Stimulated activated CD4-positive, alpha-beta T cell treated with anti-CD3 and anti-CD28 coated beads, TNF-alpha, amount 100 ng/mL, for 1 hour (primary cell): ENCODE data around the gene PDGFRB.

Source experiments
- DNase-seq, 3 donors: peaks; one replicate each; pipeline ENCODE4 v3.0.0-alpha.2; 2020; ENCODE audit warnings: low read depth in 3 of 3, low spot score in 1 of 3

PDGFRB gene

GRCh38 chr5:150146862-150147601 lies 8.6 kb downstream of the PDGFRB start:
- DNase-seq = no peak

- DNase-seq = no peak
Measured at GRCh38 chr5:150146235-150146634, 9.4 kb downstream of the PDGFRB start.

GRCh38 chr5:150144879-150145278 lies 10.8 kb downstream of the PDGFRB start:
- no peak for DNase-seq

GRCh38 chr5:150144246-150144801 lies 11.3 kb downstream of the PDGFRB start:
- DNase-seq = no peak

GRCh38 chr5:150143350-150144245 lies 12.0 kb downstream of the PDGFRB start:
- no peak for DNase-seq

- no peak for DNase-seq
Measured at GRCh38 chr5:150142959-150143349, 12.7 kb downstream of the PDGFRB start.

- no peak for DNase-seq
Measured at GRCh38 chr5:150142185-150142958, 13.3 kb downstream of the PDGFRB start.

GRCh38 chr5:150141544-150142184 lies 14.0 kb downstream of the PDGFRB start:
- DNase-seq = no peak

GRCh38 chr5:150140830-150141229 lies 14.8 kb downstream of the PDGFRB start:
- DNase-seq = no peak

- DNase-seq = no peak
Measured at GRCh38 chr5:150139334-150139733, 16.3 kb downstream of the PDGFRB start.

- DNase-seq = no peak
Measured at GRCh38 chr5:150138551-150139265, 16.9 kb downstream of the PDGFRB start.

GRCh38 chr5:150137997-150138396 lies 17.6 kb downstream of the PDGFRB start:
- DNase-seq = no peak

- DNase-seq = no peak
Measured at GRCh38 chr5:150137168-150137957, 18.3 kb downstream of the PDGFRB start.

GRCh38 chr5:150136305-150137167 lies 19.1 kb downstream of the PDGFRB start:
- no peak for DNase-seq

GRCh38 chr5:150135557-150136304 lies 19.9 kb downstream of the PDGFRB start:
- DNase-seq = no peak

- DNase-seq = no peak
Measured at GRCh38 chr5:150134198-150134588, 21.5 kb downstream of the PDGFRB start.

- no peak for DNase-seq
Measured at GRCh38 chr5:150133581-150134197, 22.0 kb downstream of the PDGFRB start.
